K562 (cell line): ENCODE results near the gene SGSM2. TPM values are rescaled to one million over a fixed set of nuclear protein-coding genes. Genes with fewer than 3 reads are reported as not detected.

Source experiments
- CHCHD3 ChIP-seq: fragments of 250-450 bp; sonication (Bioruptor Pico); IDR thresholded peaks from 2 replicates; pipeline ENCODE4 v2.1.2; 2022; ENCODE audit warnings: mild to moderate bottlenecking
- HMGXB4 ChIP-seq: sonication (generic); formaldehyde crosslinking; IDR thresholded peaks from 2 replicates; pipeline ENCODE4 v1.8.1; 2023; ENCODE audit warnings: mild to moderate bottlenecking, missing genetic modification reagents
- PTRF ChIP-seq: fragments of 450-650 bp; IDR thresholded peaks from 2 replicates; pipeline ENCODE4 v1.6.1; 2016; ENCODE audit warnings: mild to moderate bottlenecking, missing genetic modification characterization, missing compliant biosample characterization
- PYGO2 ChIP-seq: fragments of 450-650 bp; IDR thresholded peaks from 2 replicates; pipeline ENCODE4 v1.6.1; 2016; ENCODE audit warnings: mild to moderate bottlenecking, missing genetic modification characterization, moderate library complexity, missing compliant biosample characterization
- REST ChIP-seq, 2 experiments: fragments of 450-650 bp; formaldehyde crosslinking in 1 of 2; IDR thresholded peaks; 2 replicates each; pipeline versions ENCODE4 v1.4.0 to v1.6.1; 2014 to 2020; ENCODE audit warnings: mild to moderate bottlenecking in 2 of 2, borderline replicate concordance in 1 of 2, low read depth in 1 of 2
- SPI1 ChIP-seq: IDR thresholded peaks from 2 replicates; pipeline ENCODE4 v1.6.1; 2011; ENCODE audit warnings: low read depth, low read length, control low read depth, borderline replicate concordance
- STAT5A ChIP-seq: IDR thresholded peaks from 2 replicates; pipeline ENCODE4 v1.6.1; 2012; ENCODE audit warnings: low read length, inconsistent platforms, borderline replicate concordance
- STAT5B ChIP-seq: fragments of 250-450 bp; sonication (Bioruptor Pico); IDR thresholded peaks from 2 replicates; pipeline ENCODE4 v1.8.0; 2021; ENCODE audit warnings: mild to moderate bottlenecking, inconsistent platforms
- VEZF1 ChIP-seq: fragments of 200-800 bp; sonication (Bioruptor generic); IDR thresholded peaks from 2 replicates; pipeline ENCODE4 v1.6.1; 2017; ENCODE audit warnings: missing genetic modification characterization, missing compliant biosample characterization
- ZFX ChIP-seq: sonication (generic); formaldehyde crosslinking; IDR thresholded peaks from 2 replicates; pipeline ENCODE4 v1.8.0; 2022; ENCODE audit warnings: mild to moderate bottlenecking, missing genetic modification reagents, moderate library complexity
- ZNF140 ChIP-seq: fragments of 250-450 bp; sonication (Bioruptor Pico); IDR thresholded peaks from 2 replicates; pipeline ENCODE4 v1.8.0; 2021; ENCODE audit warnings: moderate library complexity, mild to moderate bottlenecking, inconsistent platforms
- ZNF239 ChIP-seq: fragments of 250-450 bp; sonication (Bioruptor Pico); IDR thresholded peaks from 2 replicates; pipeline ENCODE4 v1.4.0; 2020; ENCODE audit warnings: mild to moderate bottlenecking
- ZNF589 ChIP-seq: fragments of 200-800 bp; sonication (Bioruptor generic); IDR thresholded peaks from 2 replicates; pipeline ENCODE4 v1.6.1; 2016; ENCODE audit warnings: low read depth, missing genetic modification characterization, missing compliant biosample characterization
- ZSCAN32 ChIP-seq: fragments of 450-650 bp; formaldehyde crosslinking; IDR thresholded peaks from 2 replicates; pipeline ENCODE4 v1.4.0; 2020; ENCODE audit warnings: mild to moderate bottlenecking, moderate library complexity
- polyA plus RNA-seq, 8 experiments: library from polyadenylated mRNA; depleted of rRNA in 4 of 8; stranded (reverse) in 5 of 8; unstranded in 3 of 8; fragments of >200 nt; fragmentation: Nextera tagmentation in 2 of 8; fragmentation: Illumina TruSeq in 1 of 8; extraction: Ambion mirVana in 2 of 8; extraction: Trizol in 1 of 8; gene quantifications; 2 replicates each; pipeline versions ENCODE4 v1.2.1 to v1.2.3, GENCODE V29; 2011 to 2014; ENCODE audit warnings: inconsistent platforms in 1 of 8, missing spikeins in 1 of 8
- total RNA-seq, 7 experiments: library from RNA; depleted of rRNA in 6 of 7; stranded (reverse); fragments of >200 nt in 6 of 7; fragmentation: Illumina TruSeq in 2 of 7; extraction: Trizol in 2 of 7; gene quantifications; 2 replicates each; pipeline versions ENCODE4 v1.2.1 to v1.2.3, GENCODE V29; 2011 to 2021; ENCODE audit warnings: low replicate concordance in 1 of 7
- TF ChIP-seq, protein P1 (sequence below): fragments of 450-650 bp; formaldehyde crosslinking; IDR thresholded peaks from 2 replicates; pipeline ENCODE4 v1.4.0; 2020; ENCODE audit warnings: mild to moderate bottlenecking, moderate library complexity

Gene SGSM2
- total and polyA plus RNA-seq, 9 of the 15 experiments (the other 6 are each of a cell fraction or from before 2014, with no cell fraction given) = 0.20 to 26.3 (median 14.8) TPM

DNA sequence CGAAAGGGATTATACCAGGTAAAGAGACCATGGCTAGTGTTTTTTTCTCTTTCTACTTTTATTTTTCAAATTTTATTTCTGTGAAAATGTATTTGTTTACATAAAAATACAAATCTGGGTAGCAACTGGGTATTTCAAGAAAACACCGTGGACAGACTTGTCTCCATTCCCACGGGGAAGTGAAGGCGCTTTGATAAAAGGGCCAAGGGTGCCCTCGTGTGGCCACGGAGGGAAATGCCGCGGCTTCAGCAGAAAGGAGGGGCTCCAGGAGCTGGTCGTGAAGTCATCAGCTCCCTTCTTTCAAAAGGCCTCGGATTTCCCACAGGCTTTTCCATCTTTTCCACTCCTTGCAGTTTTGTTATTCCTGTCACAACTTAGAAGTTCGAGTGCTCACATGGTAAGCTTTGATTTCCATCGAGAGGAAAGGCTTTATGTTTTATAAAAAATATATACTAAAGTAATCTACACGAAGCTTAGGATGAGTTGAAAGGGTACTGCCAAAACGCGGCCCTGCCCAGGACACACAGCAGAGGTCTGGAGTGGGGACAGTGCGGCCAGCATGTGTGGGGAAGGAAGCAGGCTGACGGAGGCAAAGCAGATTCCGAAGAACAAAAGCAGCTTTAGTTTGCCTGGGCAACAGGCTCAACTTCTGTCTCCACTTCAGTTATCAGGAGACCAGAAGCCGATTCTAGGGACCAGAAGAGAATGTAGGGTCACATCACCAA lies 78.9 kb downstream of the SGSM2 start (continued):
- TF ChIP-seq VEZF1 (CRISPR knock-in tag) = peak; percentile 67
- no peak for TF ChIP-seq ZSCAN32 (CRISPR knock-in tag)
- TF ChIP-seq ZFX (CRISPR knock-in tag) = no peak
- TF ChIP-seq ZNF140 = no peak
- no peak for TF ChIP-seq STAT5A
- TF ChIP-seq CHCHD3 = no peak
- TF ChIP-seq SPI1 = no peak
- TF ChIP-seq PTRF (tag) = no peak
- TF ChIP-seq ZNF589 = no peak
- no peak for TF ChIP-seq PYGO2 (tag)
- no peak for TF ChIP-seq HMGXB4 (CRISPR knock-in tag)
- TF ChIP-seq ZNF239 = no peak
- no peak for TF ChIP-seq STAT5B (CRISPR knock-in tag)
- TF ChIP-seq, protein P1, sequence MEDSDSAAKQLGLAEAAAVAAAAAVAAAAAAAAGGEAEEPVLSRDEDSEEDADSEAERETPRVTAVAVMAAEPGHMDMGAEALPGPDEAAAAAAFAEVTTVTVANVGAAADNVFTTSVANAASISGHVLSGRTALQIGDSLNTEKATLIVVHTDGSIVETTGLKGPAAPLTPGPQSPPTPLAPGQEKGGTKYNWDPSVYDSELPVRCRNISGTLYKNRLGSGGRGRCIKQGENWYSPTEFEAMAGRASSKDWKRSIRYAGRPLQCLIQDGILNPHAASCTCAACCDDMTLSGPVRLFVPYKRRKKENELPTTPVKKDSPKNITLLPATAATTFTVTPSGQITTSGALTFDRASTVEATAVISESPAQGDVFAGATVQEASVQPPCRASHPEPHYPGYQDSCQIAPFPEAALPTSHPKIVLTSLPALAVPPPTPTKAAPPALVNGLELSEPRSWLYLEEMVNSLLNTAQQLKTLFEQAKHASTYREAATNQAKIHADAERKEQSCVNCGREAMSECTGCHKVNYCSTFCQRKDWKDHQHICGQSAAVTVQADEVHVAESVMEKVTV (CRISPR knock-in tag) = peak; percentile 70
- peak; percentile 81 for TF ChIP-seq REST (IDR thresholded peaks at IDR 0.05; ENCODE audit: borderline replicate concordance)
- no peak for TF ChIP-seq REST (CRISPR knock-in tag; IDR thresholded peaks at IDR 0.05; ENCODE audit: low read depth)
